Measurements from ENCODE around the gene SIGLEC12.
"Not testable (repeated sequence)": the region's sequence is repeated elsewhere in the genome, so short reads cannot be mapped to it uniquely, and the experiment has no call there.

SIGLEC12 gene

GRCh38 chr19:51521781-51522180 is 20.2 kb upstream of the SIGLEC12 start:
- DNase-seq = no peak

- DNase-seq = no peak
These were observed 19.8 kb upstream of the SIGLEC12 start for GRCh38 chr19:51521357-51521756.

GRCh38 chr19:51520728-51521127 is 19.1 kb upstream of the SIGLEC12 start:
- DNase-seq = no peak

GRCh38 chr19:51514866-51515481 is 13.4 kb upstream of the SIGLEC12 start:
- peak; percentile 2 for DNase-seq

GRCh38 chr19:51513968-51514367 is 12.4 kb upstream of the SIGLEC12 start:
- DNase-seq = no peak

- no peak for DNase-seq
These were observed 9.8 kb upstream of the SIGLEC12 start for GRCh38 chr19:51511353-51511752.

GRCh38 chr19:51509823-51510660 is 8.4 kb upstream of the SIGLEC12 start:
- DNase-seq = no peak

GRCh38 chr19:51508059-51508733 is 6.6 kb upstream of the SIGLEC12 start:
- no peak for DNase-seq

GRCh38 chr19:51507640-51508058 is 6.0 kb upstream of the SIGLEC12 start:
- no peak for DNase-seq

GRCh38 chr19:51507192-51507591 is 5.6 kb upstream of the SIGLEC12 start:
- DNase-seq = no peak

- no peak for DNase-seq
These were observed 4.3 kb upstream of the SIGLEC12 start for GRCh38 chr19:51505904-51506303.

GRCh38 chr19:51503896-51504295 is 2.3 kb upstream of the SIGLEC12 start:
- DNase-seq = no peak

- DNase-seq = no peak
These were observed 1.8 kb upstream of the SIGLEC12 start for GRCh38 chr19:51503286-51503817.

- DNase-seq = not testable (repeated sequence)
These were observed 669 bp downstream of the SIGLEC12 start for GRCh38 chr19:51500931-51501330.

GRCh38 chr19:51497666-51498065 is 3.9 kb downstream of the SIGLEC12 start:
- no peak for DNase-seq

- DNase-seq = no peak
These were observed 7.8 kb downstream of the SIGLEC12 start for GRCh38 chr19:51493776-51494175.

- no peak for DNase-seq
These were observed 10.0 kb downstream of the SIGLEC12 start for GRCh38 chr19:51491586-51491985.

GRCh38 chr19:51490676-51491075 is 10.9 kb downstream of the SIGLEC12 start:
- DNase-seq = no peak

GRCh38 chr19:51489113-51489512 is 12.5 kb downstream of the SIGLEC12 start:
- no peak for DNase-seq

- no peak for DNase-seq
These were observed 13.1 kb downstream of the SIGLEC12 start for GRCh38 chr19:51488491-51488890.

- DNase-seq = no peak
These were observed 15.5 kb downstream of the SIGLEC12 start for GRCh38 chr19:51485960-51486660.

- no peak for DNase-seq
These were observed 21.0 kb downstream of the SIGLEC12 start for GRCh38 chr19:51480590-51480989.
